Stimulated activated CD8-positive, alpha-beta memory T cell treated with anti-CD3 and anti-CD28 coated beads, Interleukin-4, amount 100 ng/mL, for 24 hours (primary cell): ENCODE data around the gene LTBP2.

Experiments used
- DNase-seq: peaks from one replicate; pipeline ENCODE4 v3.0.0-alpha.2; 2020; ENCODE audit warnings: low read depth

The LTBP2 gene

GRCh38 chr14:74591394-74591793, 20.6 kb downstream of the LTBP2 start:
- DNase-seq: no peak

- DNase-seq: no peak
Observed at GRCh38 chr14:74589291-74589879, 22.7 kb downstream of the LTBP2 start.

GRCh38 chr14:74587363-74587707, 24.7 kb downstream of the LTBP2 start:
- DNase-seq: no peak

- DNase-seq: no peak
Observed at GRCh38 chr14:74586681-74587362, 25.2 kb downstream of the LTBP2 start.

GRCh38 chr14:74585406-74586335, 26.4 kb downstream of the LTBP2 start:
- no peak for DNase-seq

- DNase-seq: no peak
Observed at GRCh38 chr14:74584951-74585350, 27.1 kb downstream of the LTBP2 start.

GRCh38 chr14:74583689-74584434, 28.2 kb downstream of the LTBP2 start:
- peak; percentile 9 for DNase-seq

GRCh38 chr14:74582910-74583581, 29.0 kb downstream of the LTBP2 start:
- DNase-seq: no peak

GRCh38 chr14:74580275-74580672, 31.8 kb downstream of the LTBP2 start:
- no peak for DNase-seq

- DNase-seq: peak; percentile 7
Observed at GRCh38 chr14:74579447-74580274, 32.4 kb downstream of the LTBP2 start.

- DNase-seq: no peak
Observed at GRCh38 chr14:74578479-74578878, 33.6 kb downstream of the LTBP2 start.

- no peak for DNase-seq
Observed at GRCh38 chr14:74577948-74578275, 34.1 kb downstream of the LTBP2 start.

GRCh38 chr14:74577247-74577947, 34.6 kb downstream of the LTBP2 start:
- DNase-seq: no peak

GRCh38 chr14:74575936-74576335, 36.1 kb downstream of the LTBP2 start:
- no peak for DNase-seq

- no peak for DNase-seq
Observed at GRCh38 chr14:74575507-74575906, 36.5 kb downstream of the LTBP2 start.

- DNase-seq: no peak
Observed at GRCh38 chr14:74574706-74575105, 37.3 kb downstream of the LTBP2 start.

GRCh38 chr14:74574090-74574433, 38.0 kb downstream of the LTBP2 start:
- DNase-seq: no peak

- DNase-seq: no peak
Observed at GRCh38 chr14:74573421-74574089, 38.5 kb downstream of the LTBP2 start.

GRCh38 chr14:74572726-74573301, 39.2 kb downstream of the LTBP2 start:
- no peak for DNase-seq
